ENCODE measurements around the gene LGALS7.
"Not testable (repeated sequence)": the region's sequence is repeated elsewhere in the genome, so short reads cannot be mapped to it uniquely, and the experiment has no call there.

Gene LGALS7

GRCh38 chr19:38766276-38767047 lies 6.9 kb downstream of the LGALS7 start:
- no peaks in the 10 kb centered on the region for H4K20me1 ChIP-seq (ENCODE audit: insufficient read depth)
- no peak overlapping the region for H3K4me3 ChIP-seq (IDR thresholded peaks at IDR 0.05; ENCODE audit: insufficient read depth, low read depth, low read length)
- no peaks in the 10 kb centered on the region for H3K27me3 ChIP-seq (ENCODE audit: insufficient read depth, low read depth)
- no peaks in the 10 kb centered on the region for H3K4me1 ChIP-seq (ENCODE audit: low read depth, poor library complexity, severe bottlenecking)
- H3K36me3 ChIP-seq (ENCODE audit: insufficient read depth), result no peaks in the 10 kb centered on the region
- H3K9ac ChIP-seq, result no peak overlapping the region
- H3K4me2 ChIP-seq, result no peak overlapping the region
- no peak for TF ChIP-seq CTCF (conservative IDR thresholded peaks at IDR 0.05; ENCODE audit: low read depth, low read length)
- no peak overlapping the region for H2AFZ ChIP-seq (ENCODE audit: low read depth)
- H3K79me2 ChIP-seq (ENCODE audit: insufficient read depth, low read depth), result no peaks in the 10 kb centered on the region
- H3K27ac ChIP-seq, result no peak overlapping the region

GRCh38 chr19:38765214-38765613 lies 8.1 kb downstream of the LGALS7 start:
- Histone ChIP-seq H3K9ac (no peak overlapping the region), H3K27ac (no peak overlapping the region), H3K27me3 (ENCODE audit: insufficient read depth, low read depth) (no peaks in the 10 kb centered on the region), H3K4me3 (IDR thresholded peaks at IDR 0.05; ENCODE audit: insufficient read depth, low read depth, low read length) (no peak overlapping the region), H3K79me2 (ENCODE audit: insufficient read depth, low read depth) (no peaks in the 10 kb centered on the region), H2AFZ (ENCODE audit: low read depth) (no peak overlapping the region), H4K20me1 (ENCODE audit: insufficient read depth) (no peaks in the 10 kb centered on the region), H3K4me1 (ENCODE audit: low read depth, poor library complexity, severe bottlenecking) (no peaks in the 10 kb centered on the region), H3K36me3 (ENCODE audit: insufficient read depth) (no peaks in the 10 kb centered on the region), H3K4me2 (no peak overlapping the region)
- TF ChIP-seq CTCF (conservative IDR thresholded peaks at IDR 0.05; ENCODE audit: low read depth, low read length), result no peak

GRCh38 chr19:38763795-38764220 lies 9.5 kb downstream of the LGALS7 start:
- H3K9ac ChIP-seq, result no peak overlapping the region
- no peaks in the 10 kb centered on the region for H3K36me3 ChIP-seq (ENCODE audit: insufficient read depth)
- no peak overlapping the region for H2AFZ ChIP-seq (ENCODE audit: low read depth)
- H3K4me2 ChIP-seq, result no peak overlapping the region
- H4K20me1 ChIP-seq (ENCODE audit: insufficient read depth), result no peaks in the 10 kb centered on the region
- no peak overlapping the region for H3K4me3 ChIP-seq (IDR thresholded peaks at IDR 0.05; ENCODE audit: insufficient read depth, low read depth, low read length)
- no peaks in the 10 kb centered on the region for H3K27me3 ChIP-seq (ENCODE audit: insufficient read depth, low read depth)
- no peaks in the 10 kb centered on the region for H3K79me2 ChIP-seq (ENCODE audit: insufficient read depth, low read depth)
- H3K27ac ChIP-seq, result no peak overlapping the region
- no peak for TF ChIP-seq CTCF (conservative IDR thresholded peaks at IDR 0.05; ENCODE audit: low read depth, low read length)
- no peaks in the 10 kb centered on the region for H3K4me1 ChIP-seq (ENCODE audit: low read depth, poor library complexity, severe bottlenecking)

- not testable (repeated sequence) for H3K4me2 ChIP-seq; H3K9ac ChIP-seq; H3K27me3 ChIP-seq (ENCODE audit: insufficient read depth, low read depth); H3K4me3 ChIP-seq (IDR thresholded peaks at IDR 0.05; ENCODE audit: insufficient read depth, low read depth, low read length); H3K36me3 ChIP-seq (ENCODE audit: insufficient read depth); H3K4me1 ChIP-seq (ENCODE audit: low read depth, poor library complexity, severe bottlenecking); H4K20me1 ChIP-seq (ENCODE audit: insufficient read depth); H3K79me2 ChIP-seq (ENCODE audit: insufficient read depth, low read depth); H3K27ac ChIP-seq; H2AFZ ChIP-seq (ENCODE audit: low read depth)
These were observed 11.4 kb downstream of the LGALS7 start for GRCh38 chr19:38761884-38762389.

- not testable (repeated sequence) for H4K20me1 ChIP-seq (ENCODE audit: insufficient read depth); H3K4me3 ChIP-seq (IDR thresholded peaks at IDR 0.05; ENCODE audit: insufficient read depth, low read depth, low read length); H3K79me2 ChIP-seq (ENCODE audit: insufficient read depth, low read depth); H3K4me2 ChIP-seq; H3K4me1 ChIP-seq (ENCODE audit: low read depth, poor library complexity, severe bottlenecking); H2AFZ ChIP-seq (ENCODE audit: low read depth); H3K36me3 ChIP-seq (ENCODE audit: insufficient read depth); H3K27ac ChIP-seq; H3K27me3 ChIP-seq (ENCODE audit: insufficient read depth, low read depth); H3K9ac ChIP-seq
These were observed 12.4 kb downstream of the LGALS7 start for GRCh38 chr19:38760805-38761517.
